B cell (primary cell): Measurements from ENCODE around the gene VPS54. TPM values are rescaled to one million over a fixed set of nuclear protein-coding genes. Genes with fewer than 3 reads are reported as not detected.
A peak's percentile ranks its signal among the peaks of the same experiment; 100 is the strongest.

Experiments
- ATAC-seq: fragments of 200-7000 bp; cut with Tn5 transposase; one replicate; pipeline ENCODE4 v1.10.0; 2021; ENCODE audit warnings: low read depth, mild to moderate bottlenecking, moderate number of reproducible peaks, moderate library complexity
- CTCF ChIA-PET: fragments of 350-600 bp; sonication (Branson Sonifier 250); formaldehyde crosslinking; loops from one replicate; lab custom pipeline; 2021; ENCODE audit warnings: antibody characterized with exemption, inconsistent platforms; lab: Charles Lee
- POLR2A ChIA-PET: fragments of 350-600 bp; sonication (Branson Sonifier 250); formaldehyde crosslinking; loops from one replicate; lab custom pipeline; 2021; ENCODE audit warnings: antibody characterized with exemption; lab: Charles Lee
- DNase-seq: peaks from one replicate; pipeline ENCODE4 v3.0.0; 2013
- H2AFZ ChIP-seq: 2 replicates; pipeline ENCODE4 v1.6.1; 2012; ENCODE audit warnings: mild to moderate bottlenecking, low read depth, low read length; ENCODE audit not compliant: insufficient read depth, poor library complexity, severe bottlenecking
- H3K27ac ChIP-seq, 2 donors: 1 replicate in 1 of 2; 2 replicates in 1 of 2; pipeline ENCODE4 v1.5.1; 2012 to 2013; ENCODE audit warnings: low read length in 2 of 2, mild to moderate bottlenecking in 2 of 2, moderate library complexity in 1 of 2
- H3K27me3 ChIP-seq, 4 experiments: fragments of 200-600 bp in 1 of 4; sonication (generic) in 1 of 4; replicated peaks in 1 of 4; 1 replicate in 2 of 4; 2 replicates in 2 of 4; pipeline versions ENCODE4 v1.6.1 to v1.7.0; 2013 to 2016; ENCODE audit warnings: low read length in 3 of 4, mild to moderate bottlenecking in 2 of 4, mixed read lengths in 1 of 4, moderate library complexity in 1 of 4; ENCODE audit not compliant: insufficient read depth in 4 of 4, control insufficient read depth in 3 of 4; ENCODE audit errors: control extremely low read depth in 1 of 4
- H3K36me3 ChIP-seq, 2 experiments: replicated peaks in 1 of 2; 1 replicate in 1 of 2; 2 replicates in 1 of 2; pipeline versions ENCODE4 v1.6.1 to v1.7.1; 2013; ENCODE audit warnings: low read length in 1 of 2; ENCODE audit not compliant: insufficient read depth in 2 of 2, control insufficient read depth in 1 of 2; ENCODE audit errors: control extremely low read depth in 1 of 2, extremely low read depth in 1 of 2
- H3K4me1 ChIP-seq, 2 donors: fragments of 200-600 bp in 1 of 2; sonication (generic) in 1 of 2; 1 replicate in 1 of 2; 2 replicates in 1 of 2; pipeline versions ENCODE4 v1.5.1 to v1.6.1; 2013 to 2017; ENCODE audit warnings: low read length in 2 of 2; ENCODE audit not compliant: control insufficient read depth in 2 of 2, insufficient read depth in 2 of 2
- H3K4me2 ChIP-seq: replicated peaks from 2 replicates; pipeline ENCODE3; 2012; ENCODE audit warnings: mild to moderate bottlenecking, low read depth, low read length; ENCODE audit not compliant: poor library complexity, severe bottlenecking
- H3K4me3 ChIP-seq, 5 experiments: fragments of 200-600 bp in 1 of 5; sonication (generic) in 1 of 5; 1 replicate in 3 of 5; 2 replicates in 2 of 5; pipeline versions ENCODE4 v1.5.1 to v1.7.0; 2011 to 2016; ENCODE audit warnings: low read length in 4 of 5, mild to moderate bottlenecking in 4 of 5, low read depth in 2 of 5, control low read depth in 1 of 5, moderate library complexity in 1 of 5; ENCODE audit not compliant: insufficient read depth in 1 of 5; ENCODE audit errors: control extremely low read depth in 1 of 5, extremely low read depth in 1 of 5
- H3K79me2 ChIP-seq: fragments of 200-600 bp; sonication (generic); one replicate; pipeline ENCODE4 v1.6.0; 2016; ENCODE audit warnings: low read length; ENCODE audit not compliant: control insufficient read depth, insufficient read depth
- H3K9ac ChIP-seq: fragments of 200-600 bp; sonication (generic); 2 replicates; pipeline ENCODE4 v1.6.1; 2017; ENCODE audit warnings: mild to moderate bottlenecking, low read length, moderate library complexity
- H3K9me3 ChIP-seq, 3 donors: one replicate each; pipeline versions ENCODE4 v1.6.1 to v1.7.1; 2013; ENCODE audit warnings: low read length in 2 of 3; ENCODE audit not compliant: control insufficient read depth in 2 of 3, insufficient read depth in 1 of 3; ENCODE audit errors: control extremely low read depth in 1 of 3
- H4K20me1 ChIP-seq: 2 replicates; pipeline ENCODE4 v1.6.0; 2012; ENCODE audit warnings: mild to moderate bottlenecking, low read length; ENCODE audit not compliant: insufficient read depth, control insufficient read depth, poor library complexity, severe bottlenecking
- H3K27ac Mint-ChIP-seq: one replicate; pipeline ENCODE4 v1.8.0; 2021; ENCODE audit warnings: mixed read lengths
- H3K27me3 Mint-ChIP-seq: one replicate; pipeline ENCODE4 v1.8.0; 2021; ENCODE audit warnings: mixed read lengths
- H3K4me1 Mint-ChIP-seq: one replicate; pipeline ENCODE4 v1.8.0; 2021; ENCODE audit warnings: mixed read lengths
- H3K4me3 Mint-ChIP-seq: one replicate; pipeline ENCODE4 v1.8.0; 2021; ENCODE audit warnings: mixed read lengths
- H3K9me3 Mint-ChIP-seq: one replicate; pipeline ENCODE4 v1.8.0; 2022; ENCODE audit warnings: mixed read lengths; ENCODE audit not compliant: insufficient read depth
- EZH2 ChIP-seq: IDR thresholded peaks from 2 replicates; pipeline ENCODE4 v1.6.1; 2012; ENCODE audit warnings: borderline replicate concordance, low read depth, mild to moderate bottlenecking, moderate library complexity, low read length; ENCODE audit not compliant: insufficient read depth, poor library complexity, severe bottlenecking
- WGBS: methylation state at CpG from one replicate; pipeline ENCODE4 v1.1.5; 2013; ENCODE audit warnings: missing lambda C conversion rate; ENCODE audit not compliant: insufficient coverage; 5-methylcytosine and 5-hydroxymethylcytosine counted together
- intact Hi-C: fragments of 100-400 bp; cut with micrococcal nuclease; formaldehyde crosslinking; loops from one replicate; pipeline ENCODE4 v1.10.0; 2022
- polyA minus RNA-seq: library from RNA; depleted of rRNA, polyadenylated mRNA; stranded (reverse); fragments of >200 nt; gene quantifications from 2 replicates; pipeline ENCODE4 v1.2.3, GENCODE V29; 2012
- polyA plus RNA-seq: library from polyadenylated mRNA; depleted of rRNA; stranded (reverse); fragments of >200 nt; gene quantifications from 2 replicates; pipeline ENCODE4 v1.2.3, GENCODE V29; 2012
- total RNA-seq, 2 donors: library from RNA; stranded (reverse); fragments of 120-200 nt in 1 of 2; gene quantifications; 1 replicate in 1 of 2; 2 replicates in 1 of 2; pipeline versions ENCODE4 v1.2.3 to v1.2.4, GENCODE V29; 2013 to 2022
- TF ChIP-seq, protein P1 (sequence below): fragments of 200-600 bp; IDR thresholded peaks from one replicate; pipeline ENCODE4 v1.8.0; 2022; ENCODE audit warnings: antibody characterized with exemption, mild to moderate bottlenecking

Gene VPS54, protein sequence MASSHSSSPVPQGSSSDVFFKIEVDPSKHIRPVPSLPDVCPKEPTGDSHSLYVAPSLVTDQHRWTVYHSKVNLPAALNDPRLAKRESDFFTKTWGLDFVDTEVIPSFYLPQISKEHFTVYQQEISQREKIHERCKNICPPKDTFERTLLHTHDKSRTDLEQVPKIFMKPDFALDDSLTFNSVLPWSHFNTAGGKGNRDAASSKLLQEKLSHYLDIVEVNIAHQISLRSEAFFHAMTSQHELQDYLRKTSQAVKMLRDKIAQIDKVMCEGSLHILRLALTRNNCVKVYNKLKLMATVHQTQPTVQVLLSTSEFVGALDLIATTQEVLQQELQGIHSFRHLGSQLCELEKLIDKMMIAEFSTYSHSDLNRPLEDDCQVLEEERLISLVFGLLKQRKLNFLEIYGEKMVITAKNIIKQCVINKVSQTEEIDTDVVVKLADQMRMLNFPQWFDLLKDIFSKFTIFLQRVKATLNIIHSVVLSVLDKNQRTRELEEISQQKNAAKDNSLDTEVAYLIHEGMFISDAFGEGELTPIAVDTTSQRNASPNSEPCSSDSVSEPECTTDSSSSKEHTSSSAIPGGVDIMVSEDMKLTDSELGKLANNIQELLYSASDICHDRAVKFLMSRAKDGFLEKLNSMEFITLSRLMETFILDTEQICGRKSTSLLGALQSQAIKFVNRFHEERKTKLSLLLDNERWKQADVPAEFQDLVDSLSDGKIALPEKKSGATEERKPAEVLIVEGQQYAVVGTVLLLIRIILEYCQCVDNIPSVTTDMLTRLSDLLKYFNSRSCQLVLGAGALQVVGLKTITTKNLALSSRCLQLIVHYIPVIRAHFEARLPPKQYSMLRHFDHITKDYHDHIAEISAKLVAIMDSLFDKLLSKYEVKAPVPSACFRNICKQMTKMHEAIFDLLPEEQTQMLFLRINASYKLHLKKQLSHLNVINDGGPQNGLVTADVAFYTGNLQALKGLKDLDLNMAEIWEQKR
- total RNA-seq (13.2 and 14.4 TPM in 2 replicates), polyA plus RNA-seq (6.2 and 9.6 TPM in 2 replicates), polyA minus RNA-seq (6.4 and 7.1 TPM in 2 replicates)
- 21.6 TPM for total RNA-seq (2013)

DNA sequence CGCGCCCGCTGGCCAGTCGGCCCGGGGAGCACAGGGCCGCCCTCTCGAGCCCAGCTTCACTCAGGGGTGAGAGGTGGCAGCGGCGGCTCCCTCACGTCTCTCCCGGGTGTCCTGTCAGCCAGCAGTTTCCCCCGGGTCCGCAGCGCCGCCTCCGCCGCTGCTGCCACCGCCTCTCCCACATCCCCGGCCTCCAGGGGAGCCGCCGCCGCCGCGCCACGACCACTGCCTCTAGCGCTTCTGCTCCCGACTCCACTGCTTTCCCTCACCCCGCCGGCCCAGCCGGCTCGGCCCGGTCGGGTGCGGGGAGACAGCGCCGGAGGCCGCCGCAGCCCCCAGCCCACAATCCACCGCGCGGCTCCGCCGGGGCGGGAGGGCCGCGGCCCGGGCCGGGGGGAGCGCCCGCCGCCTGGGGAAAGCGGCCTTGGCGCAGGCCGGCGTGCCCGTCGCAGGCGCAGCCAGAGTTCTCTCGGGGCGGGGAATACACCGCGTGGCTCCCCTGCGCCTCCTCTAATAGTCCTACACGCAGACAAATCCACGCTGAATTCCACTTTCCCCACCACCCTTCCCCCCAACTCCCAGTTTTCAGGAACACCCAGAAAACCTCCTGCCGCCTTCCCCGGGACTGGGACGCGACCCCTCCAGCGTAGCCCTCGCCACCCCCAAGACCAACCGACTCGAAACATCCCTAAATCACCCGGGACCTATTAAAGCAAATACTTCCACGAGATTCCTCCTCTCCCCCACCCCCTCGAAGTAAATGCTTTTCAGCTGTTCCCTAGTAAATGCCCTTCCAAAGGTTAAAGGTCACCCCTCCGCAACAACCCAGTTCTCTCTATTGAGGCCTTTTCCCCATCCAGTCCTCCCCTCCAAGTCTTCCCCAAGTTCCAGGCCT, at the start of gene VPS54:
Gene VPS54 (minus strand): TSS at position 346 of the 892 bp plus-strand sequence. CDS start 35,429 bp downstream, outside the sequence.
- peak; percentile 79 for ATAC-seq
- ChIA-PET POLR2A (interaction anchor here (0.6 kb wide), 2 partner anchors 119 to 1980 kb away, joined by 3 to 4 read pairs; no protein-coding TSS in a partner anchor), CTCF (interaction anchor here (1.5 to 2.0 kb wide), 2 partner anchors 309 to 312 kb away, joined by 8 read pairs; no protein-coding TSS in a partner anchor)
- Histone ChIP-seq H3K79me2 (peaks cover 31% of the 10 kb centered on the region), H3K9ac (peak within 1 kb of the TSS; percentile 87), H3K4me2 (peak within 1 kb of the TSS; percentile 96), H3K4me3 (peak within 1 kb of the TSS; percentile 44 to 93 (median 77)), H3K27ac (peak within 1 kb of the TSS; percentile 52 to 77), H3K9me3 (no peaks in the 10 kb centered on the region), H2AFZ (peak within 1 kb of the TSS; percentile 98), H3K4me1 (peaks cover 13 to 20% of the 10 kb centered on the region in 2 donors), H3K36me3 (no peaks in the 10 kb centered on the region), H4K20me1 (peaks cover 6% of the 10 kb centered on the region), H3K27me3 (no peaks in the 10 kb centered on the region)
- Mint-ChIP-seq H3K9me3 (no peaks in the 10 kb centered on the region), H3K4me1 (peaks cover 34% of the 10 kb centered on the region), H3K27me3 (no peaks in the 10 kb centered on the region), H3K4me3 (peak within 1 kb of the TSS; percentile 98), H3K27ac (peak within 1 kb of the TSS; percentile 97)
- peak; percentile 79 for DNase-seq
- 2% methylated on average over 76 of the region's 77 CpGs for WGBS
- intact Hi-C loops, result loop anchor here (5.0 kb wide), 2 partner anchors 177 to 432 kb away; partner anchors contain the start of genes MDH1, UGP2 and WDPCP
- TF ChIP-seq, protein P1, sequence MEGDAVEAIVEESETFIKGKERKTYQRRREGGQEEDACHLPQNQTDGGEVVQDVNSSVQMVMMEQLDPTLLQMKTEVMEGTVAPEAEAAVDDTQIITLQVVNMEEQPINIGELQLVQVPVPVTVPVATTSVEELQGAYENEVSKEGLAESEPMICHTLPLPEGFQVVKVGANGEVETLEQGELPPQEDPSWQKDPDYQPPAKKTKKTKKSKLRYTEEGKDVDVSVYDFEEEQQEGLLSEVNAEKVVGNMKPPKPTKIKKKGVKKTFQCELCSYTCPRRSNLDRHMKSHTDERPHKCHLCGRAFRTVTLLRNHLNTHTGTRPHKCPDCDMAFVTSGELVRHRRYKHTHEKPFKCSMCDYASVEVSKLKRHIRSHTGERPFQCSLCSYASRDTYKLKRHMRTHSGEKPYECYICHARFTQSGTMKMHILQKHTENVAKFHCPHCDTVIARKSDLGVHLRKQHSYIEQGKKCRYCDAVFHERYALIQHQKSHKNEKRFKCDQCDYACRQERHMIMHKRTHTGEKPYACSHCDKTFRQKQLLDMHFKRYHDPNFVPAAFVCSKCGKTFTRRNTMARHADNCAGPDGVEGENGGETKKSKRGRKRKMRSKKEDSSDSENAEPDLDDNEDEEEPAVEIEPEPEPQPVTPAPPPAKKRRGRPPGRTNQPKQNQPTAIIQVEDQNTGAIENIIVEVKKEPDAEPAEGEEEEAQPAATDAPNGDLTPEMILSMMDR, result no peak
- no peak for TF ChIP-seq EZH2
